Neural progenitor cell (in vitro differentiated cells): ENCODE data around the gene TLCD3B. TPM values are rescaled to one million over a fixed set of nuclear protein-coding genes. Genes with fewer than 3 reads are reported as not detected.

Source experiments
- DNase-seq: peaks from one replicate; pipeline ENCODE4 v3.0.0-alpha.2; 2016; ENCODE audit warnings: low spot score
- H2AFZ ChIP-seq: fragments of 200-600 bp; sonication (generic); replicated peaks from 2 replicates; pipeline ENCODE4 v1.6.1; 2016; ENCODE audit warnings: antibody characterized with exemption
- H3F3A ChIP-seq: fragments of 200-600 bp; sonication (generic); 2 replicates; pipeline ENCODE4 v1.6.1; 2016; ENCODE audit warnings: antibody characterized with exemption, low read depth
- H3K27ac ChIP-seq: fragments of 200-600 bp; sonication (generic); 2 replicates; pipeline ENCODE4 v1.5.1; 2016; ENCODE audit warnings: mild to moderate bottlenecking
- H3K27me3 ChIP-seq: fragments of 200-600 bp; sonication (generic); 2 replicates; pipeline ENCODE4 v1.6.1; 2016; ENCODE audit warnings: mild to moderate bottlenecking, moderate library complexity
- H3K36me3 ChIP-seq: fragments of 200-600 bp; sonication (generic); 2 replicates; pipeline ENCODE4 v1.5.1; 2016
- H3K4me1 ChIP-seq: fragments of 200-600 bp; sonication (generic); 2 replicates; pipeline ENCODE4 v1.6.1; 2016; ENCODE audit warnings: mixed run types
- H3K4me2 ChIP-seq: fragments of 200-600 bp; sonication (generic); 2 replicates; pipeline ENCODE4 v1.6.1; 2016
- H3K4me3 ChIP-seq: fragments of 200-600 bp; sonication (generic); 2 replicates; pipeline ENCODE4 v1.5.1; 2016
- H3K79me2 ChIP-seq: fragments of 200-600 bp; sonication (generic); 2 replicates; pipeline ENCODE4 v1.6.1; 2016; ENCODE audit warnings: low read depth
- H3K9ac ChIP-seq: fragments of 200-600 bp; sonication (generic); 2 replicates; pipeline ENCODE4 v1.6.1; 2016
- H3K9me3 ChIP-seq: fragments of 200-600 bp; sonication (generic); 2 replicates; pipeline ENCODE4 v1.5.1; 2016; ENCODE audit warnings: low read depth
- H4K20me1 ChIP-seq: fragments of 200-600 bp; sonication (generic); 2 replicates; pipeline ENCODE4 v1.6.1; 2016; ENCODE audit warnings: low read depth
- H3K27ac Mint-ChIP-seq: 3 replicates; pipeline ENCODE4 v1.8.0; 2021; ENCODE audit warnings: mixed read lengths
- H3K27me3 Mint-ChIP-seq: 2 replicates; pipeline ENCODE4 v1.8.0; 2022; ENCODE audit warnings: low read depth, mild to moderate bottlenecking, inconsistent platforms, moderate library complexity, mixed read lengths; ENCODE audit not compliant: insufficient read depth
- H3K36me3 Mint-ChIP-seq: 3 replicates; pipeline ENCODE4 v1.8.0; 2021; ENCODE audit warnings: mixed read lengths
- H3K4me1 Mint-ChIP-seq: 3 replicates; pipeline ENCODE4 v1.8.0; 2021; ENCODE audit warnings: mixed read lengths
- H3K4me3 Mint-ChIP-seq: 3 replicates; pipeline ENCODE4 v1.8.0; 2021; ENCODE audit warnings: mild to moderate bottlenecking, moderate library complexity, mixed read lengths
- H3K9me3 Mint-ChIP-seq: 3 replicates; pipeline ENCODE4 v1.8.0; 2020; ENCODE audit warnings: mixed read lengths
- CTCF ChIP-seq: fragments of 200-600 bp; sonication (generic); IDR thresholded peaks from 2 replicates; pipeline ENCODE4 v1.5.1; 2017; ENCODE audit warnings: antibody characterized with exemption, mild to moderate bottlenecking
- EZH2 ChIP-seq: fragments of 200-600 bp; sonication (generic); IDR thresholded peaks from 2 replicates; pipeline ENCODE4 v1.6.1; 2017; ENCODE audit warnings: antibody characterized with exemption, mild to moderate bottlenecking, moderate library complexity
- EZH2phosphoT487 ChIP-seq: fragments of 200-600 bp; sonication (generic); IDR thresholded peaks from 2 replicates; pipeline ENCODE4 v1.6.1; 2017; ENCODE audit warnings: antibody characterized with exemption
- total RNA-seq: library from RNA; depleted of rRNA; stranded (reverse); fragments of >200 nt; gene quantifications from 2 replicates; pipeline ENCODE4 v1.2.3, GENCODE V29; 2015; ENCODE audit warnings: low replicate concordance

TLCD3B gene
- total RNA-seq, 1 donor from 2014 or later = 2.4 TPM

DNA sequence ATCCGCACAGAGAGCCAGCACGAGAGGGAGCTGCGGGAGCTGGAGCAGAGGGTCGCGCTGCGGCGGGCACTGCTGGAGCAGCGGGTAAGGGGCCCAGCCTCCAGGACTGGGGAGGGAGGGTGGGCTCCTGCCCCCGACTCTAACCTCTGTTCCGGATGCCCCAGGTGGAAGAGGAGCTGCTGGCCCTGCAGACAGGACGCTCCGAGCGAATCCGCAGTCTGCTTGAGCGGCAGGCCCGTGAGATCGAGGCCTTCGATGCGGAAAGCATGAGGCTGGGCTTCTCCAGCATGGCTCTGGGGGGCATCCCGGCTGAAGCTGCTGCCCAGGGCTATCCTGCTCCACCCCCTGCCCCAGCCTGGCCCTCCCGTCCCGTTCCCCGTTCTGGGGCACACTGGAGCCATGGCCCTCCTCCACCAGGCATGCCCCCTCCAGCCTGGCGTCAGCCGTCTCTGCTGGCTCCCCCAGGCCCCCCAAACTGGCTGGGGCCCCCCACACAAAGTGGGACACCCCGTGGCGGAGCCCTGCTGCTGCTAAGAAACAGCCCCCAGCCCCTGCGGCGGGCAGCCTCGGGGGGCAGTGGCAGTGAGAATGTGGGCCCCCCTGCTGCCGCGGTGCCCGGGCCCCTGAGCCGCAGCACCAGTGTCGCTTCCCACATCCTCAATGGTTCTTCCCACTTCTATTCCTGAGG lies 40.0 kb downstream of the TLCD3B start:
- H3K4me3 ChIP-seq = no peak overlapping the region
- no peaks in the 10 kb centered on the region for H3K36me3 ChIP-seq
- Mint-ChIP-seq H3K4me1 (peaks cover 18% of the 10 kb centered on the region), H3K27ac (no peak overlapping the region), H3K4me3 (no peak overlapping the region), H3K9me3 (no peaks in the 10 kb centered on the region), H3K36me3 (peaks cover 19% of the 10 kb centered on the region), H3K27me3 (peaks cover 6% of the 10 kb centered on the region)
- TF ChIP-seq CTCF (no peak), EZH2 (no peak), EZH2phosphoT487 (no peak)
- H4K20me1 ChIP-seq = no peaks in the 10 kb centered on the region
- H2AFZ ChIP-seq = no peak overlapping the region
- H3K79me2 ChIP-seq = no peaks in the 10 kb centered on the region
- H3F3A ChIP-seq = peaks cover 20% of the 10 kb centered on the region
- no peak overlapping the region for H3K4me2 ChIP-seq
- no peaks in the 10 kb centered on the region for H3K9me3 ChIP-seq
- no peak for DNase-seq
- no peaks in the 10 kb centered on the region for H3K27me3 ChIP-seq
- H3K4me1 ChIP-seq = peaks cover 5% of the 10 kb centered on the region
- no peak overlapping the region for H3K27ac ChIP-seq
- no peak overlapping the region for H3K9ac ChIP-seq

DNA sequence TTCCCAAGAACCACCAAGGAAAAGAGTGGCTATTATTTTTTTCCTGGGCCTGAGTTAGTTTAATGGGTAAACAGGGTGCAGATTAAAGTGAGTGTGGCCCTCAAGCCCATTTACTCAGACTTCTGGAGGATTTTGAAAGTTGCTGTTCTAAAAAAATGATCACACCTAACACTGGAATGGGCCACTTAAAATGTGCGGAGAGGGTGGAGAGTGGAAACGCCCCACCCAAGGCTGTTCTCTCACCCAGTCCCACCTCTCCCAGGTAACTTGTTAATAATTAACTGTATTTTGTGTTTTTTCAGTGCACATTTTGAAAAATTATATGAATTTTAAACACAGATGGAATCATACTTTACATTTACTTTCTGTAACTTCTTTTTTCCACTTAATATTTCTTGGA lies 41.0 kb downstream of the TLCD3B start:
- Mint-ChIP-seq H3K27me3 (peaks cover 6% of the 10 kb centered on the region), H3K36me3 (peaks cover 22% of the 10 kb centered on the region), H3K4me3 (no peak overlapping the region), H3K4me1 (peaks cover 18% of the 10 kb centered on the region), H3K9me3 (no peaks in the 10 kb centered on the region), H3K27ac (no peak overlapping the region)
- no peak for TF ChIP-seq EZH2phosphoT487
- TF ChIP-seq CTCF = no peak
- no peak for TF ChIP-seq EZH2
- DNase-seq = no peak
- Histone ChIP-seq H2AFZ (no peak overlapping the region), H3K9me3 (no peaks in the 10 kb centered on the region), H3K27me3 (no peaks in the 10 kb centered on the region), H3K79me2 (no peaks in the 10 kb centered on the region), H3K27ac (no peak overlapping the region), H3K4me3 (no peak overlapping the region), H3K4me1 (peaks cover 5% of the 10 kb centered on the region), H3K36me3 (no peaks in the 10 kb centered on the region), H3F3A (peaks cover 11% of the 10 kb centered on the region), H3K4me2 (no peak overlapping the region), H3K9ac (no peak overlapping the region), H4K20me1 (no peaks in the 10 kb centered on the region)

- no peaks in the 10 kb centered on the region for H3K27me3 ChIP-seq
- Mint-ChIP-seq H3K9me3 (no peaks in the 10 kb centered on the region), H3K36me3 (peaks cover 25% of the 10 kb centered on the region), H3K4me1 (peaks cover 11% of the 10 kb centered on the region), H3K27ac (peak overlapping the region; percentile 44), H3K27me3 (peaks cover 6% of the 10 kb centered on the region), H3K4me3 (peak overlapping the region; percentile 4)
- no peaks in the 10 kb centered on the region for H3K79me2 ChIP-seq
- peaks cover 4% of the 10 kb centered on the region for H3F3A ChIP-seq
- H2AFZ ChIP-seq = no peak overlapping the region
- H3K27ac ChIP-seq = no peak overlapping the region
- H3K4me3 ChIP-seq = no peak overlapping the region
- no peaks in the 10 kb centered on the region for H4K20me1 ChIP-seq
- TF ChIP-seq EZH2 (no peak), CTCF (no peak), EZH2phosphoT487 (no peak)
- no peaks in the 10 kb centered on the region for H3K36me3 ChIP-seq
- H3K4me2 ChIP-seq = no peak overlapping the region
- DNase-seq = no peak
- H3K9me3 ChIP-seq = no peaks in the 10 kb centered on the region
- peaks cover under 1% of the 10 kb centered on the region for H3K4me1 ChIP-seq
- no peak overlapping the region for H3K9ac ChIP-seq
Observed at GRCh38 chr16:29989111-29989858, 41.8 kb downstream of the TLCD3B start.
